ENCODE results near the gene TBX10.

- no peak for TF ChIP-seq CTCF (IDR thresholded peaks at IDR 0.05)
- TF ChIP-seq REST (IDR thresholded peaks at IDR 0.05; ENCODE audit: insufficient read depth in 1 of 2, low read depth in 2 of 2, low read length in 1 of 2): no peak
- TF ChIP-seq POLR2AphosphoS5 (IDR thresholded peaks at IDR 0.05; ENCODE audit: low read depth, low read length): no peak
Observed at GRCh38 chr11:67662835-67663531, 23.4 kb upstream of the TBX10 start.
